Activated T-cell treated with anti-CD3 and anti-CD28 coated beads, Interleukin-2, amount 50 U/mL, for 24 hours (primary cell): Measurements from ENCODE around the gene DSEL.

ENCODE experiments used
- DNase-seq: peaks from one replicate; pipeline ENCODE4 v3.0.0-alpha.2; 2020
- H3K27ac Mint-ChIP-seq: 2 replicates; pipeline ENCODE4 v1.8.0; 2020; ENCODE audit warnings: mild to moderate bottlenecking, mixed read lengths
- H3K27me3 Mint-ChIP-seq: 2 replicates; pipeline ENCODE4 v1.8.0; 2020; ENCODE audit warnings: mixed read lengths
- H3K36me3 Mint-ChIP-seq: 2 replicates; pipeline ENCODE4 v1.8.0; 2020; ENCODE audit warnings: low read depth, mixed read lengths
- H3K4me1 Mint-ChIP-seq: 2 replicates; pipeline ENCODE4 v1.8.0; 2020; ENCODE audit warnings: low read depth, mixed read lengths
- H3K4me3 Mint-ChIP-seq: 2 replicates; pipeline ENCODE4 v1.8.0; 2020; ENCODE audit warnings: mild to moderate bottlenecking, moderate library complexity, mixed read lengths
- H3K9me3 Mint-ChIP-seq: 2 replicates; pipeline ENCODE4 v1.8.0; 2020; ENCODE audit warnings: mixed read lengths

The DSEL gene

GRCh38 chr18:67516539-67517443 lies at the start of gene DSEL:
DSEL (minus strand) TSS chr18:67516720; CDS start chr18:67514608, 2,112 bp downstream.
- H3K9me3 Mint-ChIP-seq = no peaks in the 10 kb centered on the region
- H3K27me3 Mint-ChIP-seq = peaks cover 25% of the 10 kb centered on the region
- H3K27ac Mint-ChIP-seq = peak within 1 kb of the TSS; percentile 70
- peak within 1 kb of the TSS; percentile 92 for H3K4me3 Mint-ChIP-seq
- DNase-seq = peak; percentile 99
- H3K36me3 Mint-ChIP-seq = no peaks in the 10 kb centered on the region
- peaks cover 22% of the 10 kb centered on the region for H3K4me1 Mint-ChIP-seq

GRCh38 chr18:67553437-67553836 lies 36.9 kb upstream of the DSEL start:
- Mint-ChIP-seq H3K4me3 (no peak overlapping the region), H3K27ac (no peak overlapping the region), H3K36me3 (no peaks in the 10 kb centered on the region), H3K9me3 (no peaks in the 10 kb centered on the region), H3K4me1 (no peaks in the 10 kb centered on the region), H3K27me3 (peaks cover 2% of the 10 kb centered on the region)
- DNase-seq = no peak

GRCh38 chr18:67550872-67551520 lies 34.5 kb upstream of the DSEL start:
- Mint-ChIP-seq H3K4me3 (no peak overlapping the region), H3K27ac (no peak overlapping the region), H3K9me3 (no peaks in the 10 kb centered on the region), H3K27me3 (peaks cover 2% of the 10 kb centered on the region), H3K4me1 (no peaks in the 10 kb centered on the region), H3K36me3 (no peaks in the 10 kb centered on the region)
- no peak for DNase-seq

GRCh38 chr18:67549946-67550345 lies 33.4 kb upstream of the DSEL start:
- H3K27me3 Mint-ChIP-seq = peaks cover 2% of the 10 kb centered on the region
- no peak overlapping the region for H3K27ac Mint-ChIP-seq
- DNase-seq = no peak
- no peaks in the 10 kb centered on the region for H3K9me3 Mint-ChIP-seq
- H3K36me3 Mint-ChIP-seq = no peaks in the 10 kb centered on the region
- H3K4me3 Mint-ChIP-seq = no peak overlapping the region
- H3K4me1 Mint-ChIP-seq = no peaks in the 10 kb centered on the region

GRCh38 chr18:67545681-67546080 lies 29.2 kb upstream of the DSEL start:
- H3K27ac Mint-ChIP-seq = no peak overlapping the region
- DNase-seq = no peak
- peaks cover 2% of the 10 kb centered on the region for H3K27me3 Mint-ChIP-seq
- no peaks in the 10 kb centered on the region for H3K36me3 Mint-ChIP-seq
- no peak overlapping the region for H3K4me3 Mint-ChIP-seq
- H3K9me3 Mint-ChIP-seq = no peaks in the 10 kb centered on the region
- peaks cover 2% of the 10 kb centered on the region for H3K4me1 Mint-ChIP-seq

GRCh38 chr18:67540559-67540958 lies 24.0 kb upstream of the DSEL start:
- Mint-ChIP-seq H3K36me3 (no peaks in the 10 kb centered on the region), H3K9me3 (no peaks in the 10 kb centered on the region), H3K27ac (no peak overlapping the region), H3K4me1 (peaks cover 2% of the 10 kb centered on the region), H3K27me3 (peaks cover 2% of the 10 kb centered on the region), H3K4me3 (no peak overlapping the region)
- DNase-seq = no peak

GRCh38 chr18:67531929-67532328 lies 15.4 kb upstream of the DSEL start:
- Mint-ChIP-seq H3K36me3 (no peaks in the 10 kb centered on the region), H3K4me1 (no peaks in the 10 kb centered on the region), H3K27me3 (peaks cover 12% of the 10 kb centered on the region), H3K9me3 (no peaks in the 10 kb centered on the region), H3K4me3 (no peak overlapping the region), H3K27ac (no peak overlapping the region)
- no peak for DNase-seq

GRCh38 chr18:67525328-67526099 lies 9.0 kb upstream of the DSEL start:
- Mint-ChIP-seq H3K27me3 (peaks cover 32% of the 10 kb centered on the region), H3K4me3 (no peak overlapping the region), H3K27ac (no peak overlapping the region), H3K36me3 (no peaks in the 10 kb centered on the region), H3K4me1 (no peaks in the 10 kb centered on the region), H3K9me3 (no peaks in the 10 kb centered on the region)
- DNase-seq = no peak

- no peak for DNase-seq
- H3K4me1 Mint-ChIP-seq = peaks cover 18% of the 10 kb centered on the region
Observed at GRCh38 chr18:67520351-67520921, 3.9 kb upstream of the DSEL start.

GRCh38 chr18:67519592-67519991 lies 3.1 kb upstream of the DSEL start:
- no peak for DNase-seq
- H3K36me3 Mint-ChIP-seq = no peaks in the 10 kb centered on the region
- H3K27ac Mint-ChIP-seq = no peak overlapping the region
- peaks cover 22% of the 10 kb centered on the region for H3K4me1 Mint-ChIP-seq
- no peak overlapping the region for H3K4me3 Mint-ChIP-seq
- H3K9me3 Mint-ChIP-seq = no peaks in the 10 kb centered on the region
- H3K27me3 Mint-ChIP-seq = peaks cover 45% of the 10 kb centered on the region

More at GRCh38 chr18:67520351-67520921, 3.9 kb upstream of the DSEL start:
- peaks cover 41% of the 10 kb centered on the region for H3K27me3 Mint-ChIP-seq
- H3K36me3 Mint-ChIP-seq = no peaks in the 10 kb centered on the region
- H3K27ac Mint-ChIP-seq = no peak overlapping the region
- H3K4me3 Mint-ChIP-seq = no peak overlapping the region
- H3K9me3 Mint-ChIP-seq = no peaks in the 10 kb centered on the region

- Mint-ChIP-seq H3K4me3 (no peak overlapping the region), H3K27ac (no peak overlapping the region), H3K36me3 (no peaks in the 10 kb centered on the region), H3K4me1 (peaks cover 22% of the 10 kb centered on the region), H3K9me3 (no peaks in the 10 kb centered on the region), H3K27me3 (peaks cover 42% of the 10 kb centered on the region)
- no peak for DNase-seq
Observed at GRCh38 chr18:67518566-67518965, 2.0 kb upstream of the DSEL start.

GRCh38 chr18:67517444-67517765 lies 885 bp upstream of the DSEL start:
- peak; percentile 30 for DNase-seq
- H3K27ac Mint-ChIP-seq = no peak overlapping the region

GRCh38 chr18:67515942-67516538 lies 480 bp downstream of the DSEL start:
- Mint-ChIP-seq H3K4me1 (peaks cover 22% of the 10 kb centered on the region), H3K4me3 (peak overlapping the region; percentile 92), H3K36me3 (no peaks in the 10 kb centered on the region), H3K27me3 (peaks cover 18% of the 10 kb centered on the region), H3K27ac (no peak overlapping the region), H3K9me3 (no peaks in the 10 kb centered on the region)
- DNase-seq = peak; percentile 75

More at GRCh38 chr18:67517444-67517765, 885 bp upstream of the DSEL start:
- Mint-ChIP-seq H3K27me3 (peaks cover 31% of the 10 kb centered on the region), H3K9me3 (no peaks in the 10 kb centered on the region), H3K4me1 (peaks cover 22% of the 10 kb centered on the region), H3K4me3 (peak overlapping the region; percentile 92), H3K36me3 (no peaks in the 10 kb centered on the region)
